GM19452 (cell line): ENCODE results near the gene CLTC.
"Not testable (repeated sequence)": the region's sequence is repeated elsewhere in the genome, so short reads cannot be mapped to it uniquely, and the experiment has no call there.

Experiments used
- ATAC-seq: cut with Tn5 transposase; IDR thresholded peaks from one replicate; pipeline ENCODE4 v1.9.1; 2021; ENCODE audit not compliant: unreplicated experiment

Gene CLTC

DNA sequence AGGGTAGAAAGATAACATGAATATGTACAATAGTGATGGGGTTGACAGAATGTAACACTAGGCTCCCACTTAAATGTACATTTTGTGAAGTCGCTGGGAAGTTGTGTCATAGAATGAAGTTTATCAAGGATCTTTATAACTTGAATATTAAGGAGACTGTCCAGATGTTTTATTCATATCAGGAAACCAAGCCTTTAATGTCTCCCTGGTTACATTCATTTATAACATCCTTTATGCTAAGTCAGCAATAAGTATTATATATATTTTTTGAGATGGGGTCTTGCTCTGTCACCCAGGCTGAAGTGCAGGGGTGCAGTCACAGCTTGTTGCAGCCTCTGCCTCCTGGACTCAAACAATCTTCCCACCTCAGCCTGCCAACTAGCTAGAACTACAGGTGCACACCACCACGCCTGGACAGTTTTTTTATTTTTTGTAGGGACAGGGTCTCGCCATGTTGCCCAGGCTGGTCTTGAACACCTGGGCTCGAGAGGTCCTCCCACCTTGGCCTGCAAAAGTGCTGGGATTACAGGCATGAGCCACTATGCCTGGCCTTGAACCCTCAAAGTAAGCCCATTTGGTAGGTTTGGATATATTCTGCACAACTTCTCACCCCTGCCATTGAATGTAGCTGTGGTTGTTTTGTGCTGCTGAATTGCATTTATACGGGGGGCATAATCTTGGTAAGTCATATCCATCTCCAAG is 14.1 kb downstream of the CLTC start:
- ATAC-seq = no peak

DNA sequence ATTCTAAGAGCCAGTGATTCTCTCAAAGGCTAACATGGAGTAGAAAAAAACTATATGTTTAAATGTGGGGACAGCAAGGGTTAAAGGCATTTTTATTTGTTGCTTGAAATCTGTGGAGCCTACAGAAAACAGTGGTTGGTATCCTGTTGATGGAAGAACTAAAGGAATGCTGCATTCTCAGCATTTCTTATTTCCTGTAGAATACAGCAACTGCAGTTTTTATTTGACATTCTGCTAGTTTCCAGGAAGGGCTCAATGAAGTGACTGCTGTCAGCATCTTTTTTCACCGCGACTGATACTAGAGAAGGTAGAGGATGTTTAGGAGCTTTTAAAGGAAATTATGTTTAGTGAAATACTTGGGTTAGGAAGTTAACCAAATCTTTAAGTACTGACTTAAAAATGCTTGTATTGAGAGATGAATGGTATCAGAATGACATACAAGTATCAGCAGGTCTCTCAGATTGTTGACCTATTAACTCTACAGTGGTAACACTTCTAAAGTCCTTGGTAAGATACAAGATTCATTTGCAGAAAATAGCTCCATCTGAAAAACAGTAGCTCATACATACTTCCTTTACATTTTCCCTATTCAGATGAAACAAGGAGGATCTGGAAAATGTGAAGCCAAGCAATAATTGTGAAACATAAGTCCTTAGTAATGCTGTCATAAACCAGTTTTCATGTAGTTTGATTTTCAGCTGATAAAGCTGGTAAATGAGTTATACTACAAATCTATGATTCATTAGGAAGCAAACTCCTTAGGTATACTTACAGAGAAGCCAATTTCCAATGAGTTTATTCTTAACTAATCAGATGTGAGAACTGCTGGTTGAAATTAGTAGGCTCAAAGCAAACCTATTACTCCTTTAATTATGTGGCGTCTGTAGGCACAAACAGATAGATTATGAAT is 15.2 kb downstream of the CLTC start:
- peak; percentile 69 for ATAC-seq

DNA sequence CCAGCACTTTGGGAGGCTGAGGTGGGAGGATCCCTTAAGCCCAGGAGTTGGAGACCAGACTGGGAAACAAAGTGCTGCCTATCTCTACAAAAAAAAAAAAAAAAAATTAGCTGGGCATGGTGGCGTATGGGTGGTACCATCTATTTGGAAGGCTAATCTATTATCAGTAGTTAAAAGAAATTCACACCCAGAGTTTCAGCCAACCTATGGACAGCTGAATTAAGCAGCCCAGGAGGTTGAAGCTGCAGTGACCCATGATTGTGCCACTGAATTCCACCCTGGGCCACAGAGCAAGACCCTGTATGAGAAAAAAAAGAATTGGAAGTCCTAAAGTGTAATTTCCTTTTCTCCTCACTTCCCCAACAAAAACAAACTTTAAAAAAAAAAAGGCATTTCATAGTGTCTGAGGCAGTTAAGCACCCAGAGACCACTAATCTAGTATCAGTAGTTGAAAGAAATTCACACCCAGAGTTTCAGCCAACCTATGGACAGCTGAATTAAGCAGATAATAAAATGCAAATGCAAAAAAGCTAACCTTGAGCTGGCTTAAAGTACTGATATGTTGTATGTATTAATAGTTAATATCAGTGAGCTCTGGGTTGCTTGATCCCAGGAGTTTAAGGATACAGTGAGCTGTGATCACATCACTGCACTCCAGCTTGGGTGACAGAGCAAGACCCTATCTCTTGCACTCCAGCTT is 18.1 kb downstream of the CLTC start:
- no peak for ATAC-seq

DNA sequence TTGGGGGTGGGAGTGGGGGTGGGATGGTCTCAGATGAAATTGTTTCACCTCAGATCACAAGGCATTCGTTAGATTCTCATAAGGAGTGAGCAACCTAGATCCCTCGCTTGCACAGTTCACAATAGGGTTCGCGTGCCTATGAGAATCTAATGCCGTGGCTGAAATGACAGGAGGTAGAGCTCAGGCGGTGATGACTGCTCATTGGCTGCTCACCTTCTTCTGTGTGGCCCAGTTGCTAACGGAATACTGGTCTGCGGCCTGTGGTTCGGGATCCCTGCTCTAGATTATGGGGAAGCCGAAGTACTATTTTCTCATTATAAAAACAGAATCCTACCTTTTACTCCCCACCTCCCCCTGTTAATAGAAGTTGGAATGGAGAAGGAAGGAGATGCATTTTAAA is 18.9 kb downstream of the CLTC start:
- ATAC-seq = no peak

DNA sequence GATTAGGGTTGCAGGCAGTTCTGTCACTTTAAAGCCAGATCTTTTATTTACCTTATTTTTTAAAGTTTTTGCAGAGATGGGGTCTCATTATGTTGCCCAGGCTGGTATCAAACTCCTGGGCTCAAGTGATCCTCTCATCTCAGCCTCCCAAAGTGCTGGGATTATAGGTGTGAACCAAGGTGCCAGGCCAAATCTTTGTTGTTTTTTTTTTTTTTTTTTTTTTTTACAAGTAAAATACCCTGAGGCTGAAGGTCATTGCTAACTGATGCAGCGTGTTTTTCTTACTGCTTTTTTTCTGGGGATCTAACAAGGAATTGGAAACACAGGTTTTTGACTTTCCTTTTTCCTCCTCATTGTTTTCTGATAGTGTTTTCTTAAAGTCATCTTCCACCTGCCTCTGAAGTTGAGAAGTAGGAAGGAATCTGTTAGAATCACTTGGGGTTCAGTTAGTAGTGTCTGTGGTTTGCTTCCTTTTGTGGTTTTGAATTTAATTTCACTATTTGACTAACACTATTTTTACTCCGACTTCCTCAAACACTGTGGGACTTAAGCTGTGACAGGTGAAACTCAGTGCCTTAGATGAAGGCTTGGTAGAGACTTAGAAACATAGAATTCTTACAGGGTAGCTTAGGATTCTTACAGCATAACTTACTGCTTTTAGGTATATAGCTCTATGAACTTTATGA is 22.2 kb downstream of the CLTC start:
- ATAC-seq = peak; percentile 88

DNA sequence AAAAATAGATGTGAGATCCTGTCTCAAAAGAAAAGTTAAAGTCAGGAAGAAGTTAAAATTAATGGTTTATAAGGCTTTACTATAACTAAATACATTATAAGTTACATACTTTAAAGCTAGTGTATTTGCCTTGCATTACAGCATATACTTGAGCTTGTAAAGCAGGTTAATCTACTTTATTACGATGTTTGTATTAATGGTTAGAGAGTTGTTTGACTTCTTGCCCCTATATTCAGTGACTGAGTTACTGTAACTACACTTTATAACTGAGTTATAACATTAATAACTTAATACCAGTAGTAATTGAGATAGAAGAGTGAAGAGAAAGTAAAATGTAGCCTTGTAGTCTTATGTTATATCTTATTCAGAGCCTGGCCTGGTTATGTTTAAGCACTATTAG is 22.9 kb downstream of the CLTC start:
- ATAC-seq = no peak

DNA sequence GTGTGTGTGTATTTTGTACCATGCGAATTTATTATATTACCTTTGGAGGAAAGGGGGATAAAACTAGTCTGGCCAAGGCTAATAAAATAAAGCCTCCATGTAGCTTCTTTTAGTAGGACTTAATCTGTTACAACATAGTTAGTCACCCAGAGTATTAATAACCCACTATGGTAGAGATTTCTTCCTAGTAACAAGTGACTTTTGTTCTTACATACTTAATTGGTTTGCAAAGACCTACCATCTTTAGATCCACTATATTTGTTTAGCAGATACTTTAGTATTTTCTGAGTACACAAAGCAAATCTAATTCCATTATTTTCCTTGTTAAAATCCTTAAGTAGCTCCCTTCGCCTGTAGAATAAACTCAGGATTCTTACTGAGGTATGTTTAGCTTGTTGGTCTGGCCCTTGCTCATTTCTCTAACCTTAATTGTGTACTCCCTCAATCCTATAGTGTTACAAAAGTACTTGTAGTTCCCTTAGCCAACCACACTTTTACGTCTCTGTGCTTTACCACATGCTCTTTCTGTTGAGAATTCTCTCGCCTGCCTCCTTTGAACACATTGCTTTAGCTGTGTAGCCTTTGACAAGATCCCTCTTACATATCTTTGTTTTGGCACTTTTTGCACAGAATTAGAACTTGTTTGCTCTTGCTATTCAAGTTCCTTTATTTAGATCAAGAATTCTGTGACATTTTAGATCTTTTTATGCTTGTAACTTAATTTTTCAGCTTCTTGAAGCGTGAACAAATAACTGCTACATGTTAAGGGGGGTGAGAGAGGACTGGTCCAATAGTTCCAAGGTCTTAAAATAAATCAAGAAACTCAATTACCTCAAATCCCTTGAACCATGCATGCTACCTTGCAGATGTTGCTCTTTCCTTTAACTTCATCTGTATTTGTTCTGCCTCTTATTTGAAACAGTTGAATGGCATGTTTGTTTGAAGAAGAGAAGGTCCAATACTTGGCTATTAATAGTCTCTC is 23.8 kb downstream of the CLTC start:
- no peak for ATAC-seq

DNA sequence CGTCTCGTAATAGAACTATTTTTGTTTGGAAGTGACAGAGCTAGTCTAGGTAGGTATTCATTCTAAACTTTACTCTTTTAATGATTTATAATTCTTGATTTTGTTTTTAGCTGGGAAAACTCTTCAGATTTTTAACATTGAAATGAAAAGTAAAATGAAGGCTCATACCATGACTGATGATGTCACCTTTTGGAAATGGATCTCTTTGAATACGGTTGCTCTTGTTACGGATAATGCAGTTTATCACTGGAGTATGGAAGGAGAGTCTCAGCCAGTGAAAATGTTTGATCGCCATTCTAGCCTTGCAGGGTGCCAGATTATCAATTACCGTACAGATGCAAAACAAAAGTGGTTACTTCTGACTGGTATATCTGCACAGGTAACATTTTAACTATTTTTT is 27.6 kb downstream of the CLTC start:
- no peak for ATAC-seq

DNA sequence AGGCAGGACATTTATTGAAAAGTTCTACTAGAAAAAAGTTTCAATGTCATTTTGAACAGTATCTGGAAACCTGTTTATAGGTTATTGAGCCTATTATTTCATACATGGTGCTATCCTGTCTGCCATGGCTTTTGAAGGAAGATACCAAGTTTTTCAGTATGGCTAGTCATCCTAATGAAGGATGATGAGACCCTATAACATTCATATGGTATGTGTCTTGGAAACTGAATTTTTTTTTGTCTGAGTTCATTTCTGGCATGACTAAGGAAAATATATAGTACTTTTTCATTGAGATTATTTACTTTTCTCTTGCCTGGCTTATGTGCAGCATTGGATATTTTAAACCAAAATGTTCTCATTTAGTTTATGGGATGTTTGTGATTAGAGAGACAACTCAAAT is 30.2 kb downstream of the CLTC start:
- no peak for ATAC-seq

DNA sequence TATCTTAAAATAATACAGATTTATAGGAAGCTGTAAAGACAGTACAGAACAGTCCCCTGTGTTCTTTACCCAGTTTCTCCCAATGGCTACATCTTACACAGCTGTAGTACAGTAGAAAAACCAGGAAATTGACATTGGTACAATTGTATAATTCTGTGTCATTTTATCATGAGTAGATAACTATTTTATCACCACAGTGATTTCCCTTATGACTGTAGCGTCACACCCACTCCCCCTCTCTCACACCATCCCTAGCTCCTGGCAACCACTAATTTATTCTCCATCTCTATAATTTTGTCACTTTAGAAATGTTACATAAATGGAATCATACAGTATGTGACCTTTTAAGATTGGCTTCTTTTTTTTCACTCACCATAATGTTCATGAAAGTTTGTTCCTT is 30.9 kb downstream of the CLTC start:
- no peak for ATAC-seq

DNA sequence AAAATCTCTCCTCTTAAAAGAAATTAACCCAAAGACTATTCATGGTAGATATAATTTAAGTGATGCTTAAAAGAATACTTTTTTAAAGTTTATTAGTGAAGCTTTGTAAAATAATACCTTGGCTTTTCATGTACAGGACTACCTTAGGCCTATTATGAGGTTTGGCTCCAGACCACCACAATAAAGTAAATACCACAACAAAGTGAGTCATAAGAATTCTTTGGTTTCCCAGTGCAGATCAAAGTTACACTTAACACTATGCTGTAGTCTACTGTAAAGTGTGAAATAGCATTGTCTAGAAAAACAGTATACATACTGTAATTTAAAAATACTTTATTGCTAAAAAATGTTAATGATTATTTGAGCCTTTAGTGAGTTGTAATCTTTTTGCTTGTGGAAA is 31.7 kb downstream of the CLTC start:
- no peak for ATAC-seq

DNA sequence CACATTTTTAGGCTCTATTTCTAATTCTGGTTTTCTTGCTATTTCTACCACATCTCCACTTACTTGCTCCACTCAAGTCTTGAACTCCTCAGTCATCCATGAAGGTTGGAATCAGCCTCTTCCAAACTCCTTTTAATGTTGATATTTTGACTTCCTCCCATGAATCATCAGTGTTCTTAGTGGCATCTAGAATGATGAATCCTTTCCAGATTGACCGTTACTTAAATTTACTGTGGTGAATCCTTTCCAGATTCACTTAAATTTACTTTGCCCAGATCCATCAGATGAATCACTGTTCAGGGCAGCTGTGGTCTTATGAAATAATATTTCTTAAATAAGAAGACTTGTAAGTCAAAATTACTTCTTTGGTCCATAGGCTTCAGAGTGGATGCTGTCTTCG is 32.4 kb downstream of the CLTC start:
- no peak for ATAC-seq

DNA sequence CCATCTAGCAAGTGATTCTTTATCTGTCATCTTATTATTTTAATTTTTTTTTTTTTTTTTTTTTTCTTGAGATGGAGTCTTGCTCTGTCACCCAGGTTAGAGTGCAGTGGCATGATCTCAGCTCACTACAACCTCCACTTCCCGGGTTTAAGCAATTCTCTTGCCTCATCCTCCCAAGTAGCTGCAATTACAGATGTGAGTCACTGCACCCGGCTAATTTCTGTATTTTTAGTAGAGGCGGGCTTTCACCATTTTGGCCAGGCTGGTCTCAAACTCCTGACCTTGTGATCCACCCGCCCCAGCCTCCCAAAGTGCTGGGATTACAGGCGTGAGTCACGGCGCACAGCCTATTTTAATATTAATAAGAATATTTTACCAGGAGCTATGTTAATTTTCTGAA is 36.9 kb downstream of the CLTC start:
- ATAC-seq = not testable (repeated sequence)

DNA sequence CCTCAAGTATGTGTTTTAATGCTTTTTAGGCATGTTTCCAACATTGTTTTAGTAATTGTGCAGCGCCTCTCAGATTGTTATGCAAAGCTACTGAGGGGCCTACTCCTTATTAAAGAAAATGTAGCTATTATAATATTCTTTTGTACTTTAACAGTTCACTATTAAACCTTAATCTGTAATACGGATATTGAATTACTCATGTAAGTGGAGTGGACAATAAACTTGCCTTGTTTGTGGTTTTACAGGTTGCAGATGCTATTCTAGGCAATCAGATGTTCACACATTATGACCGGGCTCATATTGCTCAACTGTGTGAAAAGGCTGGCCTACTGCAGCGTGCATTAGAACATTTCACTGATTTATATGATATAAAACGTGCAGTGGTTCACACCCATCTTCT is 46.5 kb downstream of the CLTC start:
- no peak for ATAC-seq

DNA sequence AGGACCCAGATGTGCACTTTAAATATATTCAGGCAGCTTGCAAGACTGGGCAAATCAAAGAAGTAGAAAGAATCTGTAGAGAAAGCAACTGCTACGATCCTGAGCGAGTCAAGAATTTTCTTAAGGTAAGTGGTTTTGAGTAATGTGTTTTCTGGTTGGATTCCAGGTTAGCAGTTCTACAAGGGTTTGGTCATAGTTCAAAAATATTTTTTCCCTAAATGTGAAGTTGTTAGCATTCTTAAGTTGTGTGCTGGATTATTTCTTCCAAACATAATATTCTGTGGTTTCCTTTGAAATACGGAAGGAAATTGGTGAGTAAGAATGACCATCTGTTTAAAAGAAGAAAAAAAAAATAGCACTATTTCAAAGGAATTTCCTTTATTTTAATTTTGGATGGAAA is 49.1 kb downstream of the CLTC start:
- ATAC-seq = no peak

DNA sequence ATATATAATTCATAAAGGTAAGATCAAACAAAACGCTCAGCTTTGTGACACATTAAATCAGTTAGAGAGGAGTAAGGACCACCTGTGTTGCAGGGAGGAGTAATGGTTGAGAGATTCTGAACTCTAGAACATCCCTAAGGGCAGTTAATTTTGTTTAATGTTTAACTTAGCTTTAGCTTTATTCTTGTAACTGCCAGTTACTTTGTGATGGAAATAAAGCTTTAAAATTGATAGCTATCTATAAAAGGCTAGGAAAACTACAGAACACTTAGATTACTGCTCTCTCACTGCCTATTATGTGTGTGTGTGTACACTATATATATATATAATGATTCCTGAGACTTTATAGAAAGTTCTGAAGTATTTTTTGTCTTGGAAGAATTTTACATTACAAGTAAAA is 49.7 kb downstream of the CLTC start:
- peak; percentile 54 for ATAC-seq

DNA sequence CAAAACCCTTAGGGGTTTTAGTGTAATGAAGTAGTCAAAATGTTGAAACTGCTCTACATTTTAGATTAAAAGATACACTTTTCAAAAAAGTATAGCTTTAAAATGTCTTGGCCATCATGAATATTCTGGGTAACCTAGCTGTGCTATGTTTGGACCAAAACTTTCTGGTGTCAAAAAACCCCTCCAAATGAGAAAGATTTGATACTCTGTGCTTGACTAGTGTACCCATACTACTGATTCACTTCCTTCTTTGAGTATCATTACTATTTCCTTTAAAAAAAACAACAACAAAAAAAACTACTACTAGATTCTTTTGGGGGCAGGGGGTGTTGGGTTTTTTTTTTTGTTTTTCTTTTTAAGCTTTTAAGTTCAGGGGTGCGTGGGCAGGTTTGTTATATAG is 50.2 kb downstream of the CLTC start:
- no peak for ATAC-seq

DNA sequence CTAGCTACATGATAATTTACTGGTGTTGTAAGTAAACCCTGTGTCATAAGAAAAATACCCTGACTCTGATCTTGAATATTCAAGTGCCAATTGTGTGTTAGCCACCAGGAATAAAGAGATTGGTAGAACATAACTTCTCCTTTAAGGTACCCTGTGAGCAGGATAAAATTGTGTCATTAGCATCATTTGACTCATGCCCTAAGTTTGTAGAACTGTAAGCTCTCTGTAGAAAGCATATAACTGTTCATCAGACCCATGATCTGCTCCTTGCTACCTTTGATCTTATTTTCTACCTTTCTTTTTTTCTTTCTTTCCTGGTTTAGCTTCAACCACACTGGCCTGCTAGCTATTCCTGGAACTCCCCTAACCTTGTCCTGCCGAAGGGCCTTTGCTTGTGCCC is 51.7 kb downstream of the CLTC start:
- no peak for ATAC-seq

DNA sequence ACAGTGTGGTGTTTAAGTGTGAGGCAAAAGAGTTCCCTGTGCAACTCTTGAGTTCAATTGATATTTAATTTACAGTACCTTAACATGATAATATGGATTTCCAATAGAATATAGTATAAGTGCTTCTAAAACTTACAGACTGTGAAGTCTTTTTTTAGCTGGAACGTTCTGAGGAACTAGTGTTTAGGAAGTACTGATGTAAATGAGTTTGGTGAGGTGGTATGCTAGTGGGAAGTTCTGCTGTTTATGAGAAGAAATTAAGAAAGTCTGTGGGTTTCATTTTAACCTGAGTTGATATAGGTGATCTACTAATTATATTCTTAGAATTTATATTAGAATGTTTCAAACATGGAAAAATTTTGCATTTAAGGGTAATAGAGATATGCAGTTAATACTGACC is 55.5 kb downstream of the CLTC start:
- ATAC-seq = no peak

DNA sequence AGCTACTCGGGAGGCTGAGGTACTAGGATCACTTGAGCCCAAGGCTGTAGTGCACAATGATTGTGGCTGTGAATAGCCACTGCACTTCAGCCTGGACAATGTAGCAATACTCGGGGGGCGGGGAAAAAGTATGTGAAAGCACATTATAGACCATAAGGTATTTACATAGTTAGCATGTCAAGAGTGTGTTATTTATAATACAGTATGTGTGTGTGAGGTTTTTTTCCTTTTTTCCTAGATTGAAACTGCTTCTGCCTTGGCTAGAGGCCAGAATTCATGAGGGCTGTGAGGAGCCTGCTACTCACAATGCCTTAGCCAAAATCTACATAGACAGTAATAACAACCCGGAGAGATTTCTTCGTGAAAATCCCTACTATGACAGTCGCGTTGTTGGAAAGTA is 57.0 kb downstream of the CLTC start:
- ATAC-seq = no peak
